GM12801 (cell line): ENCODE measurements around the gene TRIP12.

Source experiments
- CTCF ChIP-seq: IDR thresholded peaks from one replicate; pipeline ENCODE4 v1.5.1; 2011; ENCODE audit warnings: control low read depth; ENCODE audit not compliant: insufficient read length; ENCODE audit errors: extremely low read depth

Gene TRIP12

GRCh38 chr2:229947544-229947943 lies 25.7 kb upstream of the TRIP12 start:
- TF ChIP-seq CTCF = no peak

- no peak for TF ChIP-seq CTCF
These were observed 24.2 kb upstream of the TRIP12 start for GRCh38 chr2:229945975-229946374.

- TF ChIP-seq CTCF = no peak
These were observed 22.1 kb upstream of the TRIP12 start for GRCh38 chr2:229943770-229944449.

- no peak for TF ChIP-seq CTCF
These were observed 21.4 kb upstream of the TRIP12 start for GRCh38 chr2:229943171-229943570.

- no peak for TF ChIP-seq CTCF
These were observed 20.9 kb upstream of the TRIP12 start for GRCh38 chr2:229942671-229943070.

GRCh38 chr2:229937537-229937936 lies 15.7 kb upstream of the TRIP12 start:
- TF ChIP-seq CTCF = no peak

- TF ChIP-seq CTCF = no peak
These were observed 9.4 kb upstream of the TRIP12 start for GRCh38 chr2:229931241-229931640.
